GM18502 (cell line): ENCODE data around the gene TRAK1.

Experiments
- ATAC-seq: cut with Tn5 transposase; IDR thresholded peaks from one replicate; pipeline ENCODE4 v1.9.1; 2021; ENCODE audit warnings: mild to moderate bottlenecking; ENCODE audit not compliant: unreplicated experiment, poor library complexity

Gene TRAK1

GRCh38 chr3:42195879-42196330 lies 104.7 kb downstream of the TRAK1 start:
- ATAC-seq = peak; percentile 67

GRCh38 chr3:42198709-42199108 lies 107.6 kb downstream of the TRAK1 start:
- no peak for ATAC-seq

GRCh38 chr3:42202217-42202865 lies 111.2 kb downstream of the TRAK1 start:
- ATAC-seq = no peak

- ATAC-seq = no peak
Measured at GRCh38 chr3:42204867-42205599, 113.9 kb downstream of the TRAK1 start.

- ATAC-seq = peak; percentile 90
Measured at GRCh38 chr3:42205800-42206514, 114.8 kb downstream of the TRAK1 start.

GRCh38 chr3:42209917-42210316 lies 118.8 kb downstream of the TRAK1 start:
- ATAC-seq = no peak

GRCh38 chr3:42210726-42211125 lies 119.6 kb downstream of the TRAK1 start:
- ATAC-seq = no peak

- peak; percentile 45 for ATAC-seq
Measured at GRCh38 chr3:42213417-42213816, 122.3 kb downstream of the TRAK1 start.

GRCh38 chr3:42214064-42214463 lies 122.9 kb downstream of the TRAK1 start:
- peak; percentile 46 for ATAC-seq

GRCh38 chr3:42214565-42215283 lies 123.6 kb downstream of the TRAK1 start:
- ATAC-seq = peak; percentile 67

GRCh38 chr3:42216302-42216701 lies 125.1 kb downstream of the TRAK1 start:
- no peak for ATAC-seq

GRCh38 chr3:42216931-42217333 lies 125.8 kb downstream of the TRAK1 start:
- ATAC-seq = no peak

- no peak for ATAC-seq
Measured at GRCh38 chr3:42220436-42221121, 129.4 kb downstream of the TRAK1 start.

GRCh38 chr3:42222942-42223693 lies 132.0 kb downstream of the TRAK1 start:
- ATAC-seq = no peak

GRCh38 chr3:42224178-42224577 lies 133.0 kb downstream of the TRAK1 start:
- no peak for ATAC-seq

GRCh38 chr3:42224658-42225421 lies 133.7 kb downstream of the TRAK1 start:
- ATAC-seq = no peak

- no peak for ATAC-seq
Measured at GRCh38 chr3:42225486-42226363, 134.6 kb downstream of the TRAK1 start.
